Measurements from ENCODE around the gene COG1.

Gene COG1

GRCh38 chr17:73186283-73187050 is 6.4 kb upstream of the COG1 start:
- no peak overlapping the region for H3K9ac ChIP-seq (ENCODE audit: low read depth, low read length)
- 0 out of 2 replicates have a peak, but pooled peaks cover 3% of the 10 kb centered on the region for H3K4me1 ChIP-seq (ENCODE audit: insufficient read depth, low read length)
- no peaks in the 10 kb centered on the region for H3K9me3 ChIP-seq (ENCODE audit: control insufficient read depth, insufficient read depth, low read length)
- H3K36me3 ChIP-seq (ENCODE audit: insufficient read depth, low read length): no peaks in the 10 kb centered on the region

DNA sequence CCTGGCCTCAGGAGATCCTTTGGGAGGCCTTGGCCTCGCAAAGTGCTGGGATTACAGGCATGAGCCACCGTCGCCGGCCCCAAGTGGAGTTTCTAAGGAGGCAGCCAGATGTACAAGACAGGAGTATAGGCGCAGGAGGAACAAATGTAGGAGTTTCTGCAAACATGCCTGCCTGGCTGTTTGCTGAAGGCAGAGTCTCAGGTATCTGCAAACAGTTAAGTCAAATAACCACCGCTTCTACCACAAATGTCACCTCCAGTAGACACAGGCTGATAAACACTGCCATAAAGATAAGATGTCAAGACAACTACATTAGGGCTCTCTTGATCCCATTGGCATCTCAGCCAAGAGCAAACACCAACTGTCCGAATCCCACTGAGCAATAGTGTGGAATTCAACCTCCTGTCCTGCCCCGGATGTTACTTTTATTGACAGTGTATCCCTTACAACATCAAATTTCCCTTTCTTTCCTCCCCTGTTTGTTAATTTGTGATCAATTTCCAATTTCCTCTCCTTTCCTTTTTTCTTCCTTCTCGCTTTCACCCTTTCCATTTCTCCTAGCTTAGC is 5.6 kb upstream of the COG1 start:
- H3K9ac ChIP-seq (ENCODE audit: low read depth, low read length): no peak overlapping the region
- H3K36me3 ChIP-seq (ENCODE audit: insufficient read depth, low read length): no peaks in the 10 kb centered on the region
- H3K4me1 ChIP-seq (ENCODE audit: insufficient read depth, low read length): 0 out of 2 replicates have a peak, but pooled peaks cover 3% of the 10 kb centered on the region
- H3K9me3 ChIP-seq (ENCODE audit: control insufficient read depth, insufficient read depth, low read length): no peaks in the 10 kb centered on the region

GRCh38 chr17:73188011-73188410 is 4.8 kb upstream of the COG1 start:
- no peaks in the 10 kb centered on the region for H3K9me3 ChIP-seq (ENCODE audit: control insufficient read depth, insufficient read depth, low read length)

DNA sequence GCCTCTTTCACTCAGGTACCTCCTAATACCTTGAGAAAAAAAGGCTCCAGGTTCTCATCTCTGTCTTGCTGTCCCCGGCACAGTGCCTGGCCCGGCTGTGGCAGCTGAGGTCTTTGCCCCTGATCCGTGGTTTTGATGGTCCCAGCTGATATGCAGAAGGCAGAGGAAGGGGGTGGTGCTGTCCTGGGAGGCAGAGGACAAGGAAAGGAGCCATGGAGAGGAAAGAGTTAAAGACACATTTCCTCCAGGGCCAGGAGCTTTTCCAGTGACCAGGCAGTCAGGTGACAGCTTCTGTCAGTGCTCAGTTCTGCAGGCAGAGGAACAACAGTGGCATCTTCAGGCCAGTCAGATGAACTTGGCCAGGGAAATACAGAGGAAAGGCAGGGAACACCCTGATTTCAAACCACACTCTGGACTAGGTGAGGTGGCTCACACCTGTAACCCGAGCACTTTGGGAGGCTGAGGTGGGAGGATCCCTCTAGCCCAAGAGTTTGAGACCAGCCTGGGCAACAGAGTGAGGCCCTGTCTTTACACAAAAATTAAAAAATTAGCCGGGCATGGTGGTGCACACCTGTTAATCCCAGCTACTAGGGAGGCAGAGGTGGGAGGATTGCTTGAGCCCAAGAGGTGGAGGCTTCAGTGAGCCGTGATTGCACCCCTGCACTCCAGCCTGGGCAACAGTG is 3.3 kb upstream of the COG1 start:
- no peaks in the 10 kb centered on the region for H3K9me3 ChIP-seq (ENCODE audit: control insufficient read depth, insufficient read depth, low read length)
- H3K9ac ChIP-seq (ENCODE audit: low read depth, low read length): no peak overlapping the region
- no peaks in the 10 kb centered on the region for H3K36me3 ChIP-seq (ENCODE audit: insufficient read depth, low read length)
- 0 out of 2 replicates have a peak, but pooled peaks cover 3% of the 10 kb centered on the region for H3K4me1 ChIP-seq (ENCODE audit: insufficient read depth, low read length)

More at GRCh38 chr17:73188011-73188410, 4.8 kb upstream of the COG1 start:
- Histone ChIP-seq H3K36me3 (ENCODE audit: insufficient read depth, low read length) (no peaks in the 10 kb centered on the region), H3K4me1 (ENCODE audit: insufficient read depth, low read length) (0 out of 2 replicates have a peak, but pooled peaks cover 3% of the 10 kb centered on the region), H3K9ac (ENCODE audit: low read depth, low read length) (no peak overlapping the region)

- H3K9me3 ChIP-seq (ENCODE audit: control insufficient read depth, insufficient read depth, low read length): no peaks in the 10 kb centered on the region
- H3K4me1 ChIP-seq (ENCODE audit: insufficient read depth, low read length): 0 out of 2 replicates have a peak, but pooled peaks cover 3% of the 10 kb centered on the region
- peak overlapping the region; percentile 84 for H3K9ac ChIP-seq (ENCODE audit: low read depth, low read length)
- H3K36me3 ChIP-seq (ENCODE audit: insufficient read depth, low read length): no peaks in the 10 kb centered on the region
These were observed 1.2 kb upstream of the COG1 start for GRCh38 chr17:73191443-73192205.

GRCh38 chr17:73192206-73192893 is 505 bp upstream of the COG1 start:
- Histone ChIP-seq H3K36me3 (ENCODE audit: insufficient read depth, low read length) (peaks cover 5% of the 10 kb centered on the region; the same call in 1 of the 2 replicates), H3K9ac (ENCODE audit: low read depth, low read length) (peak overlapping the region; percentile 84), H3K4me1 (ENCODE audit: insufficient read depth, low read length) (0 out of 2 replicates have a peak, but pooled peaks cover 3% of the 10 kb centered on the region), H3K9me3 (ENCODE audit: control insufficient read depth, insufficient read depth, low read length) (no peaks in the 10 kb centered on the region)

- no peak overlapping the region for H3K9ac ChIP-seq (ENCODE audit: low read depth, low read length)
- peaks cover 14% of the 10 kb centered on the region; the same call in 1 of the 2 replicates for H3K36me3 ChIP-seq (ENCODE audit: insufficient read depth, low read length)
- no peaks in the 10 kb centered on the region for H3K9me3 ChIP-seq (ENCODE audit: control insufficient read depth, insufficient read depth, low read length)
- no peaks in the 10 kb centered on the region for H3K4me1 ChIP-seq (ENCODE audit: insufficient read depth, low read length)
These were observed 1.8 kb downstream of the COG1 start for GRCh38 chr17:73194514-73195222.

GRCh38 chr17:73196500-73196899 is 3.6 kb downstream of the COG1 start:
- peaks cover 23% of the 10 kb centered on the region; the same call in 1 of the 2 replicates for H3K36me3 ChIP-seq (ENCODE audit: insufficient read depth, low read length)
- H3K4me1 ChIP-seq (ENCODE audit: insufficient read depth, low read length): no peaks in the 10 kb centered on the region
- no peak overlapping the region for H3K9ac ChIP-seq (ENCODE audit: low read depth, low read length)
- H3K9me3 ChIP-seq (ENCODE audit: control insufficient read depth, insufficient read depth, low read length): no peaks in the 10 kb centered on the region

DNA sequence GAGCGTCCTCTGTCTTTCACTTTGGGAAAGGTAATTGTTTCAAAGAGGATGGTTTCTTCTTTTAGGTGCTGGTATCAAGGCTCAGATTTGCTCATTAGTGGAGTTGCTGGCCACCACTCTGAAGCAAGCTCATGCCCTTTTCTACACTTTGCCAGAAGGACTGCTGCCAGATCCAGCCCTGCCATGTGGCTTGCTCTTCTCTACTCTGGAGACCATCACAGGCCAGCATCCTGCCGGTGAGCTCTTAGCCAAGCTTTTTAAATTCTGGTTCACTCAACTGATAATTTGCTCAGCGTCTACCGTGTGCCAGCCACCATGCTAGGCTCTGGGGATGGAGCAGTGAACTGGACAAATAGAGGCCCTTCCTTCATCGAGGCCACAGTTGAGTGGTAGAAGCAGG is 4.3 kb downstream of the COG1 start:
- H3K36me3 ChIP-seq (ENCODE audit: insufficient read depth, low read length): peaks cover 25% of the 10 kb centered on the region; the same call in 1 of the 2 replicates
- no peaks in the 10 kb centered on the region for H3K9me3 ChIP-seq (ENCODE audit: control insufficient read depth, insufficient read depth, low read length)
- no peaks in the 10 kb centered on the region for H3K4me1 ChIP-seq (ENCODE audit: insufficient read depth, low read length)
- H3K9ac ChIP-seq (ENCODE audit: low read depth, low read length): no peak overlapping the region

DNA sequence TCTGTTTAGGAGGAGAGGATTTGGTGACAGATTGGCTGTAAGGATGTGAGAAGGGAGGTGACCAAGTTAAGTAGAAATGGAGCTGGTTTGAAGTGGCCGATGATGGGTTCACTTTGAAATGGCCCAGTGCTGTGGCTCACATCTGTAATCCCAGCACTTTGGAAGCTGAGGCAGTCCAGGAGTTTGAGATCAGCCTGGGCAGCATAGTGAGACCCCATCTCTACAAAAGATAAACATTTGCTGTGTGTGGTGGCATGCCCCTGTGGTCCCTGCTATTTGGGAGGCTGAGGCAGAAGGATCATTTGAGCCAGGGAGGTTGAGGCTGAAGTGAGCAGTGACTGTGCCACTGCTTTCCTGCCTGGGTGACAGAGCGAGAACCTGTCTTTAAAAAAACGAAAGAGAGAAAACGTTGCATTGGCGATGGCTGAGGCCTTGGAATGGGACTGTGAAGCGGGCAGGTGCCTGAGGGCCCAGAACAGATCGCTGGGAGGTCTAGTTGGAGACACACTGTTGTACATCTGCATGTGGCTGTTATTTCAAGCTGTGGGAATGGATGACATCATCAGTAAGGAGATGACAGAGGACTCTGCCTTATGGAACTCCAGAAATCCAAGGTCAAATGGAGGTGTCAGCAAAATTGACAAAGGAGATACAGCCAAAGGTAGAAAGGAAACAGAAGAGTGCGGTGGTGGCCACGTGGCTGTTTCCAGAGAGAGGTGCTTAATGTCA is 5.5 kb downstream of the COG1 start:
- Histone ChIP-seq H3K36me3 (ENCODE audit: insufficient read depth, low read length) (peaks cover 34% of the 10 kb centered on the region), H3K9me3 (ENCODE audit: control insufficient read depth, insufficient read depth, low read length) (no peaks in the 10 kb centered on the region), H3K9ac (ENCODE audit: low read depth, low read length) (no peak overlapping the region), H3K4me1 (ENCODE audit: insufficient read depth, low read length) (no peaks in the 10 kb centered on the region)

GRCh38 chr17:73198930-73199260 is 6.0 kb downstream of the COG1 start:
- no peaks in the 10 kb centered on the region for H3K4me1 ChIP-seq (ENCODE audit: insufficient read depth, low read length)

DNA sequence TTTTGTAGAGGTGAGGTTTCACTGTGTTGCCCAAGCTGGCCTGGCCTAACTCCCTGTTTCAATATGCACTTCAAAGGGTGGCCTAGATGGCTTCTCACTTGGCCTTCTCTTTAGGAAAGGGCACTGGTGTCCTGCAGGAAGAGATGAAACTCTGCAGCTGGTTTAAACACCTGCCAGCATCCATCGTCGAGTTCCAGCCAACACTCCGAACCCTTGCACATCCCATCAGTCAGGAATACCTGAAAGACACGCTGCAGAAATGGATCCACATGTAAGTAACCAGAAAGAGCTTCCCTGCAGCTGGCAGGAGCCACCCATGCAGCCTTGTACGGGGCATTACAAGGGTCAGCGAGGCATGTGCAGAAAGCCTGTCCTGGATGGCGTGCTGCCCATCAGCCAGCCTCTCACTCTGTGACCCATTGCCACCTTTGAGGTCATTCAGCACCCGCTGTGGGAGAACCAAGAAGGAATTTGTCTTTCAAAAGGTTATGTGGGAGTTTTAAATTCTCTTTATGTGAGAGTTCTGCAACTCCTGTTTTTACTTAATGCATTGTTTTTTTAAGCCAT is 7.0 kb downstream of the COG1 start:
- H3K36me3 ChIP-seq (ENCODE audit: insufficient read depth, low read length): peaks cover 38% of the 10 kb centered on the region
- no peaks in the 10 kb centered on the region for H3K9me3 ChIP-seq (ENCODE audit: control insufficient read depth, insufficient read depth, low read length)

More at GRCh38 chr17:73198930-73199260, 6.0 kb downstream of the COG1 start:
- Histone ChIP-seq H3K9me3 (ENCODE audit: control insufficient read depth, insufficient read depth, low read length) (no peaks in the 10 kb centered on the region), H3K36me3 (ENCODE audit: insufficient read depth, low read length) (peaks cover 38% of the 10 kb centered on the region), H3K9ac (ENCODE audit: low read depth, low read length) (no peak overlapping the region)

More for the DNA sequence above, 7.0 kb downstream of the COG1 start:
- H3K4me1 ChIP-seq (ENCODE audit: insufficient read depth, low read length): no peaks in the 10 kb centered on the region
- H3K9ac ChIP-seq (ENCODE audit: low read depth, low read length): no peak overlapping the region

All from ES-I3 (cell line).